Activated naive CD8-positive, alpha-beta T cell treated with anti-CD3 and anti-CD28 coated beads for 36 hours (primary cell): ENCODE results near the gene WNK2. TPM values are rescaled to one million over a fixed set of nuclear protein-coding genes. Genes with fewer than 3 reads are reported as not detected.
"Not testable (repeated sequence)": the region's sequence is repeated elsewhere in the genome, so short reads cannot be mapped to it uniquely, and the experiment has no call there.

Source experiments
- DNase-seq: peaks from one replicate; pipeline ENCODE4 v3.0.0; 2021
- H3K27ac Mint-ChIP-seq: one replicate; pipeline ENCODE4 v1.8.0; 2022; ENCODE audit warnings: mild to moderate bottlenecking, moderate library complexity, mixed read lengths
- H3K27me3 Mint-ChIP-seq: one replicate; pipeline ENCODE4 v1.8.0; 2022; ENCODE audit warnings: mild to moderate bottlenecking, mixed read lengths
- H3K36me3 Mint-ChIP-seq: one replicate; pipeline ENCODE4 v1.8.0; 2021; ENCODE audit warnings: mild to moderate bottlenecking, mixed read lengths
- H3K4me1 Mint-ChIP-seq: one replicate; pipeline ENCODE4 v1.8.0; 2021; ENCODE audit warnings: mixed read lengths
- H3K4me3 Mint-ChIP-seq: one replicate; pipeline ENCODE4 v1.8.0; 2022; ENCODE audit warnings: mild to moderate bottlenecking, moderate library complexity, mixed read lengths
- H3K9me3 Mint-ChIP-seq: one replicate; pipeline ENCODE4 v1.8.0; 2022; ENCODE audit warnings: mixed read lengths
- total RNA-seq, 2 experiments: library from RNA; stranded (reverse); gene quantifications; one replicate each; pipeline ENCODE4 v1.2.3, GENCODE V29; 2021

WNK2 gene
- total RNA-seq, 2 experiments from 2014 or later: 0.88 to 0.89 TPM

DNA sequence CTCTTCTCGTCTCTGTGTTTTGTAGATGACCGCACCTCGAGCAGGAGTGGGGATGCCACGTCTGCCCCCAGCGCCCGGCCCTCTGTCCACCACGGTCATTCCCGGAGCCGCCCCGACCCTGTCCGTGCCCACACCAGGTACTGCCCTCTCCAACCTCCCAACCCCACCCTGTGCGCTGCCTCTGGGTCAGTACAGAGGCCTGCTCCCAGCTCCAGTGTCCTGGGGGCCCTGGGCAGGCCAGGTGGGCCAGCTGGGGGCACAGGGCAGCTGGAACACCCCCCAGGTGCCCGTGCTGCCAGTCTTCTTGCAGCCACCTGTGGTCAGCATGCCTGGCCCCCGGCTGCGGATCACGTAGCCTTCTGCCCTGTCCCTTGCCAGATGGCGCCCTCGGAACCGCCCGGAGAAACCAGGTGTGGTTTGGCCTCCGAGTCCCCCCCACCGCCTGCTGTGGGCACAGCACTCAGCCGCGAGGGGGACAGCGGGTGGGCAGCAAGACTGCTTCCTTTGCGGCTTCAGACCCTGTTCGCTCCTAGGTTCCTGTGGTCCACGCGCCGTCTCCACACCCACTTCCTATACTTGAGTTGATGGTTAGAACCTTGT is 133.7 kb downstream of the WNK2 start:
- H3K4me1 Mint-ChIP-seq: peaks cover 7% of the 10 kb centered on the region
- DNase-seq: no peak
- no peak overlapping the region for H3K27ac Mint-ChIP-seq
- H3K4me3 Mint-ChIP-seq: no peak overlapping the region
- no peaks in the 10 kb centered on the region for H3K36me3 Mint-ChIP-seq
- no peaks in the 10 kb centered on the region for H3K9me3 Mint-ChIP-seq
- H3K27me3 Mint-ChIP-seq: peaks cover 21% of the 10 kb centered on the region

DNA sequence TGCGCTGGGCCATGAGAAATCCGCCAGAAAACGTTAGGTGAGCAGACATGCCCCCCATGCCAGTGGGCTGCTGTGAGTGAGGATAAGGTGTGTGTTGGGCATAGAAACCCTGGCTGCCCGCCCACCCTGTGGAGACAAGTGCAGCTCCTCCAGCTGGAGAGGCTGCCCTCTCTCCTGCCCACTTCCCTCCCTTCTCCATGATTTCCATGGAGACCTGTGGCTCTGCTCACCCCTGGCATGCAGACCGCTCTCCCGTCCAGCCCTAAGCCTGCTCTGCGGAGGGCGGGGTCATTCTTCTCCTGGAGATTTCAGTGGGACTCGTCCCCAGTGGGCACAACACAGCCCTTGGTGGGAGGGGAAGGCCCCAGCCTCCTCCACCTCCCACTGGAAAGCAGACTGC is 134.5 kb downstream of the WNK2 start:
- peaks cover 7% of the 10 kb centered on the region for H3K4me1 Mint-ChIP-seq
- no peak for DNase-seq
- peaks cover 21% of the 10 kb centered on the region for H3K27me3 Mint-ChIP-seq

DNA sequence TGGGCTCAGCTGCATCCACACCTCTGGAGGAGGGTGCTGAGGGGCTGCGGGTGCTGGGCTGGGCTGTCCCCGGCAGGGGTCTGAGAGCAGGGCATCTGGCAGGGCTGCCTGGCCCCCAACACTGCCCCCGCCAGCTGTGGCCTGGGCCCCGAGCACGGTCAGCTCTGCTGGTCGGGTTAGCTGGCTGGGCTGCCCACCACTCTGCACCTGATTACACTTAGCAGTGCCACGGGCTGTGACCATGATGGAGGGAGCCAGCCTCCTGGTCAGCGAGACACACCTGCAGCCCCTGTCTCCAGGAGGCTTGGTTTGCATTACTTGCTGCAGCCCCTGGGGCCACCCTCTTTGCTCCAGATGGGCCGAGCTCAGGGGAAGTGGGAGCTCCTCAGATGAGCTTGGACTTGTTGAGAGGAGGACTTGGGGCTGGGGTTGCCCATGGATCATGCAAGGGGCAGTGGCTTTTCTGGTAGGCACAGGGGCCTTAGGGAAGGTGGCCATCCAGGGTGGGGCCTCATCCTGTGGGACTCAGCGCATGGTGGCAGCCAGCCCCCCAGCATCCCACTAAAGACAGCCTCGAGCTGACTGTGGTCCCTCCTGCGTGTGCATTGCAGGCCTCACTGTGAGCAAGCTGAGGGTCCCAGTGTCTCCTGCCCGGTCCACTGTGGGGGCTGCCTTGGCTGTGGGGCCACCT is 135.5 kb downstream of the WNK2 start:
- peaks cover 21% of the 10 kb centered on the region for H3K27me3 Mint-ChIP-seq
- H3K27ac Mint-ChIP-seq: no peak overlapping the region
- H3K4me3 Mint-ChIP-seq: no peak overlapping the region
- H3K36me3 Mint-ChIP-seq: no peaks in the 10 kb centered on the region
- peaks cover 7% of the 10 kb centered on the region for H3K4me1 Mint-ChIP-seq
- no peak for DNase-seq
- no peaks in the 10 kb centered on the region for H3K9me3 Mint-ChIP-seq

More for the DNA sequence above, 134.5 kb downstream of the WNK2 start:
- no peaks in the 10 kb centered on the region for H3K9me3 Mint-ChIP-seq
- no peak overlapping the region for H3K4me3 Mint-ChIP-seq
- no peak overlapping the region for H3K27ac Mint-ChIP-seq
- H3K36me3 Mint-ChIP-seq: no peaks in the 10 kb centered on the region

DNA sequence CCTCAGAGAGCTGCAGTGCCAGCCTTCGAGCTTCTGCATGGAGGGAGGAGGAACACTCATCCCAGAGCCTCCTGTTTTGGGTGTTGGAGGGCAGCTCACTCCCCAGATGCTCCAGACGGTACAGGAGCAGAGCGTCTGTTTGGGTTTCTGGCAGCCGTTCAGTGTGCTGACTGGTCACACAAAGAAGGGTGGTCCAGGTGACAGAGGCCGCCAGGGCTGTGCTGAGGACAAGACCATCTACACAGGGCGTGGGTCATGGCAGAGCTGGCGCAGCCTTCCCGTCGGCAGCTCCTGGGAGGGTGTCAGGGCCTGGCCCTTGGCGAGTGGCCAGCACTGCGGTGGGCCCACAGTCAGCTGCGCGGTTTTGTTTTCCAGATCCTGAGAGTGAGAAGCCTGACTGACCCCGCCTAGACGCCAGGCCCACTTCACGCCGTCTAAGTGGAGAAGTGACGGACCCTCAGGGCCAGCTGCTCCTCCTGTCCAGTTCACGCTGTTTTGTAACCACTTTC is 136.1 kb downstream of the WNK2 start:
- H3K4me1 Mint-ChIP-seq: peaks cover 7% of the 10 kb centered on the region
- no peak overlapping the region for H3K4me3 Mint-ChIP-seq

DNA sequence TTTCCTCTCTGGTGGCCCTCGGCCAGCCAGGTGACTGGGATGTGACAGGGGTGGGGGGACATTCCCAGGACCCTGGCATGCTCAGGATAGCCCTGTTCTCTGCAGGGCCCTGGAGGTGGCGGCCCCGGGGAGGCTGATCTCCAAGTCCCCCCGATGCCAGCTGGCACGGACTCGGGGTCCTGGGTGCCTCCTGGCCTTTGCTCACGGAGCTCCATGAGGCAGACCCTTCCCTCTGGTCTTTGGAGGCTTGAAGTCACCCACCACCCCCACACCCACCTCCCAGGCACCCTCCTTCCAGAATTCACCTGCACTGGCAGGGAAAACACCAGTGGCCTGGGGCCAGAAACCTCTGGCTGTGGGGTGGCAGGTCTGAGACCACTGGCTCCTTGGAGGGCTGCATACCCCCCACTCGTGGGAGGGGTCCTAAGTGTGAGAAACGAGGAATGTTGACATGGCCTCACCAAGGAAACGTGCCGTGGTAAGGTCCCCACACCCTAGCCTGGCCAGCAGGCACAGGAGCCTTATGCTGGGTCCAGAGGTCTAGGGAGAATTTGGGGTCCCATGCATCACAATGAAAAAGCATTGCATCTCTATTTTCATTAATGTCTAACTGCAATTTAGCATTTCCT is 136.8 kb downstream of the WNK2 start:
- H3K27me3 Mint-ChIP-seq: peaks cover 21% of the 10 kb centered on the region
- DNase-seq: no peak
- H3K9me3 Mint-ChIP-seq: no peaks in the 10 kb centered on the region
- H3K27ac Mint-ChIP-seq: no peak overlapping the region
- H3K36me3 Mint-ChIP-seq: no peaks in the 10 kb centered on the region
- H3K4me3 Mint-ChIP-seq: no peak overlapping the region
- H3K4me1 Mint-ChIP-seq: peaks cover 7% of the 10 kb centered on the region

More for the DNA sequence above, 136.1 kb downstream of the WNK2 start:
- no peak overlapping the region for H3K27ac Mint-ChIP-seq
- no peaks in the 10 kb centered on the region for H3K36me3 Mint-ChIP-seq
- no peaks in the 10 kb centered on the region for H3K9me3 Mint-ChIP-seq
- DNase-seq: no peak
- peaks cover 21% of the 10 kb centered on the region for H3K27me3 Mint-ChIP-seq

DNA sequence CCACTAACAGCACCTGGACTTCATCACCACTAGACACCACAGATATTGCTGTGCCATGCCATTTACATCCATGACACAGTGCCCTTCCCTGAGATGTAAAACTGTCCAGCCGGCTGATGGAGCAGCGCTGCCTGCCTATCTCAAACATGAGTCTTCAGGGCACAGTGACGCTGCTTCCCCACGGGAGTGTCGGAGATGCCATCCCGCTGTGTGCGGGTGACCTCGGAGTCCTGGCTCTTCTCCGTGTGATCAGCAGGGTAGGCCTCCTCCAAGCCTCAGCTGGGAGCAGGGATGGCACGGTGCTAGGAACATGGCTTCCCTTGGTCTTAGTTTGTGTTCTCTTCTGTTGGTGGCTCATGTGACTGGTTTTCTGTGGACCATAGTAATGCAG is 137.3 kb downstream of the WNK2 start:
- H3K4me1 Mint-ChIP-seq: peaks cover 4% of the 10 kb centered on the region
- H3K9me3 Mint-ChIP-seq: no peaks in the 10 kb centered on the region
- H3K36me3 Mint-ChIP-seq: no peaks in the 10 kb centered on the region
- H3K27me3 Mint-ChIP-seq: peaks cover 17% of the 10 kb centered on the region
- H3K4me3 Mint-ChIP-seq: no peak overlapping the region
- no peak for DNase-seq
- no peak overlapping the region for H3K27ac Mint-ChIP-seq

DNA sequence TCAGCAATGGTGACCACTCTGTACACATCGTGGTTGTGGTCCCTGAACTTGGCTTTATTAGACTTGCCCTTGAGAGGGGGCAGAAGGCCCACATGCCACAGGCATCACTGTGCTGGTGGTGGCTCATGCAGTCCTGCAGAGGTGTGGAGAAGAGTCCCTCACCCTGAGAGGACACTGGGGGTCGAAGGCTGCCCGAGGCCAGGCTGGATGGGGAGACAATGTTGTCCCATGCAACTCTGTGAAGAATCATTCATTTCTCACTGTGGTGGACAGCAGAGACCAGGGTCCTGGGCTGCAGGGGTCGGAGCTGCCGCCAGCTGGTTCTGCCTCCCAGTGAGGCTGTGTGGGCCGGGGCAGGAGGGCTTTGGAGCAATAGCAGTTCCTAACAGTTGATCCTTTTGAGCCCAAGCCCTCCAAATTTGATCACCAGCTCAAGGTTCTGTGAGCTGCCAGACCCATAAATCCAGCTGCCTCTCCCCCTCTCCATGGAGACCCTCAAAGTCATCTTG is 139.6 kb downstream of the WNK2 start:
- H3K27me3 Mint-ChIP-seq, DNase-seq, H3K4me3 Mint-ChIP-seq, H3K36me3 Mint-ChIP-seq, H3K4me1 Mint-ChIP-seq, H3K9me3 Mint-ChIP-seq, H3K27ac Mint-ChIP-seq: not testable (repeated sequence)

DNA sequence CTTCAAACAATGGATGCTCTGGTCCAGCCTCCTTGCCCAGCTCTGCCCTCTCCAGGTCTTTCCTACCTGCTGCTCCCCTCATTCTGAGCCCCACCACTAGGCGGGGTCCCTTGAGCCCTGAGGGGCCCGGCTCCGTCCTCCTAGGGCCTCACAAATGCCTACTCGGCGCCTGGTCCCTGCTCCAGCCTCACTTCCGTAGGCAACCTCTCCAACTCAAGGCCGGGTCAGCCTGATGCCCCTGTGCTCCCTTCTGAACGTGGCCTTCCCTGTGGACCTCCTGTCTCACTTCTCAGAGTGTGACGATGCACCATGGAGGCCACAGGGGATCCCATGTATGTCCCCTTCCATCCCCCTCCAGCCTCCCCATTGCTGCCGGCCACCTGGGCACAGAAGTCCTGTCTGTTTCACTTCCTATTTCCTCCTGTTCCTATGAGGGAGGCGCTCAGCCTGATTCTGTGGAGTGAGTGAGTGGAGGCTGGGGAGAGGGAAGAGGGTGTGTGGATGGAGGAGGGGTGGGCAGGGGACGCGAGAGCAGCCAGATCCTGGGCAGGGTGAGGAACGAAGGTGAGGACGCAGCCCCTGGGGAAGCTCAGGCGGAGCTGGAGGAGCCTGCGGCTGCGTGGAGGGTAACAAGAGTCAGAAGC is 140.4 kb downstream of the WNK2 start:
- Mint-ChIP-seq H3K36me3 (no peaks in the 10 kb centered on the region), H3K9me3 (no peaks in the 10 kb centered on the region), H3K4me3 (no peak overlapping the region), H3K27me3 (no peaks in the 10 kb centered on the region), H3K4me1 (no peaks in the 10 kb centered on the region), H3K27ac (no peak overlapping the region)
- no peak for DNase-seq

DNA sequence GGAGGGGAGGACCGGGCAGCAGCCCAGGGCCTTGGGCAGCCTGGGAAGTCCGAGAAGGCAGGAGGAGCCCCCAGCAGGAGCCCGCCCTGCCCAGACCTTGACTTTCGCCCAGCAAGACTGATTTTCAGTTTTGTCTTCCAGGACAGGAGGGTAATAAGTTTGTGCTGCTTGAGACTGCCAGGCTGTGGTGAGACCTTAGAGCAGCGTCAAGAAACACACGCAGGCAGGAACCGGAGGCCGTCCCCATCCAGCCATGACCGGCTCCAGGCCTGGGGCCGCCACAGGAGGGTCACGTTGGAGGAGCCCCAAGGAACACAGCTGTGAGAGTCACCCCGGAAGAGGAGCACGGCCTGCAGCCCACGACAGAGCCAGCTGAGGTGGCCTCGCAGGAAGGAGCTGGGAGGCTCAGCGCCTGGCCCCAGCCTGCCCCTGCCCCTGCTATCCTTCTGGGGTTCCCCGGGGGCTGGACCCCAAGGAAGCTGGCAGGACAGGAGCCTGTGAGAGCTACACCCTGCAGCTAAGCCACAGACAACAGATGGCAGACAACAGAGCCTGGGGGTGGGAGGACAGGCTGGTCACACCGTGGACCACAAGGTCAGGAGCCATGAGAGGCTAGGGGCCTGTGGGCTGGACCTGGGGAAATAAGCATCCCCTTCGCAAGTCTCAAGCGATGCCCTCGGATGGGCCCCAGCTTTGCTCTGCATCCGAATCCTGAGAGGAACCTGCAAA is 141.5 kb downstream of the WNK2 start:
- Mint-ChIP-seq H3K27ac (no peak overlapping the region), H3K9me3 (no peaks in the 10 kb centered on the region), H3K27me3 (no peaks in the 10 kb centered on the region), H3K4me1 (no peaks in the 10 kb centered on the region), H3K36me3 (no peaks in the 10 kb centered on the region), H3K4me3 (no peak overlapping the region)
- DNase-seq: no peak

DNA sequence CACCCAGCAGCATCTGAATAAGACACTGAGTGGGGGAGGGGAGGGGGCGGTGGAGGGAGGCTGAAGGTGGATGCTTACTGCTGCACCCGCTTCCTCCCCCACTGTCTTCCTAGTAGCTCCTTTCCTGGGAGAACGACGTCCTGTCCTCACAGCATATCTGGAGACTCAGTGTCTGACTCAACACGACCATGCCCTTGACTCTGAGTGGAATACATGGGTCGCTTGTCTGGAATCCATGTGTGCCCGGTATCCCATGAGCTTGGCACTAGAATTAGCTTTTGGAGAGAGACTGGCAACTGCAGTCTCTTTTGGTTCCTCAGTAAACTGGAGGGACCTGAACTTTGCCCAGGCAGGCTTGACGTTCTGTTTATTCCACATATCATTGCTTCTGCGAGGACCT is 142.1 kb downstream of the WNK2 start:
- no peaks in the 10 kb centered on the region for H3K9me3 Mint-ChIP-seq
- no peak overlapping the region for H3K27ac Mint-ChIP-seq
- no peak overlapping the region for H3K4me3 Mint-ChIP-seq
- H3K27me3 Mint-ChIP-seq: no peaks in the 10 kb centered on the region
- H3K36me3 Mint-ChIP-seq: no peaks in the 10 kb centered on the region
- DNase-seq: no peak
- no peaks in the 10 kb centered on the region for H3K4me1 Mint-ChIP-seq

DNA sequence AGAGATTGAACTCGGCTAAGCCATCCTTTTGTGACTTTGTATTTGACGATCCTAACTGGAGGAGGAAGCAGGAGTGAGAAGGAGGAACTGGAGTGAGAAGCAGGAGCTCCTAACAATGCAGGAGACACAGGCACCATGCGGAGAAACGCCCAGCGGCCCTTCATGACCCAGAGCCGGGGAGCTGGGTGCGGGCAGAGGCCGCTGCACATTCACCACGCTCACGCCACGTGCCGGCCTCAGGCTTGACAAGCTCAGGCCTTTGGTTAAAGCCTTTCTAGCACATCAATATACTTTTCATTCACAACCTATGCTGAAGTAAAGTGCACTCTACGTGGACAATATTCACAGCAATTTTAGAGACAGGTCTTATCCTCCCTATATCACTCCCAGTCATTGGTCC is 142.7 kb downstream of the WNK2 start:
- no peak for DNase-seq
- H3K27ac Mint-ChIP-seq: no peak overlapping the region
- H3K36me3 Mint-ChIP-seq: no peaks in the 10 kb centered on the region
- no peaks in the 10 kb centered on the region for H3K27me3 Mint-ChIP-seq
- H3K4me3 Mint-ChIP-seq: no peak overlapping the region
- no peaks in the 10 kb centered on the region for H3K9me3 Mint-ChIP-seq
- no peaks in the 10 kb centered on the region for H3K4me1 Mint-ChIP-seq

DNA sequence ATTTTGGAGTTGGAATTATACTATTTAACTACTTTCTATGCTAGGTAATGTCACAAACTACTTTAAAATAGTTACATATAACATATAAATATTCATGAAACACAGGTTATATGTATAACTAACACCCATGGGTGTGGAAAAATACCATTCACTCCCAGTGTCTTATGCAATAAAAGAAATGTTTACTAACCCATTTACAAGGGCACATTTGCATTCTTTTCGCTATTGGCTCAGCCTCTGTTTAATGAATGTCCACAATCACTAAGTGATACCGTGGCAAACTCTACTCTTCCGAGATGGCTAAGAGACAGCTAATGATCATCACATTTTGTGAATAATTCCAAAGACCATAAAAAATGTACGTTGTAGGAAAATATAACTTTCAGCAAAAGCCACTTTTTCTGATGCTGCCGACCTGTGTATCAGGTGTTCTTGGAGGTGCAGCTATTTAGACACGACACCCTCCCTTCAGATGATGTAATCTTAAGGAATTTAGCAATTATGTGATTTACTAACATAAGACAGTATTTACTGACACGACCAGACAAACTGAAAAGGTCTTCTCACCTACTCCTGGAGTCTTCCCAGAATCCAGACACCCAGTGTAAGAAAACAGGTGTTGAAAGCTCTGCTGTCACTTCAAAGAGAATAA is 145.8 kb downstream of the WNK2 start:
- Mint-ChIP-seq H3K4me3 (no peak overlapping the region), H3K4me1 (no peaks in the 10 kb centered on the region), H3K27ac (no peak overlapping the region), H3K27me3 (peaks cover 5% of the 10 kb centered on the region), H3K9me3 (no peaks in the 10 kb centered on the region), H3K36me3 (no peaks in the 10 kb centered on the region)
- no peak for DNase-seq

DNA sequence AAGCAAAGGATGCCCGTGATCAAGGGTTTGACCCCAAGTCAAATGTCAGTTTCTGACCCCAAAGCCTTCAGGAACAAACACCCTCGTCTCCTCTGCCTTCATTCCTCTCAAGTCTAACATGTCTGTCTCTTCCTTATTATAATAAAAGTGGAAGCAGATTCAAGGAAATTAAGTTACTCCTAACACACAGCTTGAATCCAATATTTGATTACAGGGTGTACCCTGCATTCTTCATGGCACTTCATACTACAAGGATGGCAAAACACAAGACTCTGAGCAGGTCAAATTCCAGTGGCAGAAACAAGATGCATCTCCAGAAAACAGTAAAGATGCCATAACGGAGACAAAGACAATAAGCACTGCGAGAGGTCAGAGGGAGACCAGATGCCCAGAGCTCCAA is 148.4 kb downstream of the WNK2 start:
- no peaks in the 10 kb centered on the region for H3K36me3 Mint-ChIP-seq

DNA sequence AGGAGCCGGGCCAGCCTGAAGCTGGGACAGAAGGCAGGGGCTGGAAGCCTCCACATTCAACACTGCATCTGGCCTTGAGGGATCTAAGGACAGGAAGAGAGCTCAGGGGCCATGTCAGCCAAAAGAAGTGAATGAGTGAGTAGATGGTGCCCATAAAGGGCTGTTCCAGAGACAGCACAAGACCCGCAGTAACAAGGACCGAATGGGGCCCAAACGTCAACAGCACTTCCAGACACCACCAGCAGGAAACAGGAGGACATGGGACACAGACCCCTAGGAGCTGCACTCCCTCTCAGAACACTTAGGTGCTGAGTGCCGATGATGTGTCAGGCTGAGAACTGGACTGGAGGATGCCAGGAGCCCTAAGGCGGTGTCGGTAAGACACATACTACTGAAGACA is 152.8 kb downstream of the WNK2 start:
- DNase-seq: no peak
- no peaks in the 10 kb centered on the region for H3K4me1 Mint-ChIP-seq
- peaks cover 18% of the 10 kb centered on the region for H3K9me3 Mint-ChIP-seq
- H3K4me3 Mint-ChIP-seq: no peak overlapping the region
- peaks cover 4% of the 10 kb centered on the region for H3K36me3 Mint-ChIP-seq
- H3K27ac Mint-ChIP-seq: no peak overlapping the region
- H3K27me3 Mint-ChIP-seq: peaks cover 11% of the 10 kb centered on the region

More for the DNA sequence above, 148.4 kb downstream of the WNK2 start:
- Mint-ChIP-seq H3K4me1 (no peaks in the 10 kb centered on the region), H3K27ac (no peak overlapping the region), H3K4me3 (no peak overlapping the region), H3K27me3 (peaks cover 5% of the 10 kb centered on the region), H3K9me3 (no peaks in the 10 kb centered on the region)
- DNase-seq: no peak
